ENCODE results near the gene BAIAP3. TPM values are rescaled to one million over a fixed set of nuclear protein-coding genes. Genes with fewer than 3 reads are reported as not detected.

The BAIAP3 gene
- total RNA-seq, 1 experiment from 2014 or later: 44.7 TPM

DNA sequence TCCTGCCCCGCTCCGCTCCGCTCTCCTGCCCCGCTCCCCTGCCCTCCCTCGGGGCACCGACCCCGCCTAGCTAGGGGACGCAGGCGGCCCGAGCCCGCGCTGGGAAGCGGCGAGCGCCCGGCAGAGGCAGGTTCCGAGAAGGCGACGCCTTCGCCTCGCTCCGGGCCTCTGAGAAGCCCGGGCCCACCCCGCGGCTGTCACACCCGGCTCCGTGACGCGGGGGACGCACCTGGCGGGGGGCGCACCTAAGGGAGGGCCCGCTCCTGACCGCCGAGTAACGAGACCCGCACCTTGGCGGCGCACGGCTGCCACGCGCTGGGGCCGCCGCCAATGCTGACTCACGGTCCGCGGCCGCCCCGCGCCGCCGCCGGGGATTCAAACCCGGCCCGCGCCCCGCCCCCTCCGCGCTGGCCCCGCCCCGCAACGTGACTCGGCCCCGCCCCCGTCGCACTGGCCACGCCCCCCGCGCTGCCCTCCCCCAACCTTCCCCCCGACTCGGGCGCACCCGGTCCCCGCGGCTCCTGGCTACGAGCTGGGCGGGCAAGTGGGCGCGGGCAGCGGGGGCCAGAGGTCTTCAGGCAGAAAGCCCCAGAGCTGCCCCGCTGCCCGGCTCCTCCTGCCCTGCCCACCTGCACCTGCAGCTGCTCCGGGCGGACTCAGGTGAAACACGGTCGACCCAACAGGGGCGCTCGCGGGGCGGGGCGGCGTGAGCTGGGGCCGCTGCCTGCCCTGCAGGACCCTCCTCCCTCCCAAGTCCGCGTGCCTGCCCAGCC, 46.0 kb downstream of the BAIAP3 start:
- Histone ChIP-seq H3K79me2 (ENCODE audit: insufficient read depth, low read length) (peaks cover 34% of the 10 kb centered on the region), H2AFZ (ENCODE audit: low read depth, low read length, poor library complexity, severe bottlenecking) (peak overlapping the region; percentile 38), H3K36me3 (ENCODE audit: control insufficient read depth in 1 of 2, insufficient read depth in 2 of 2, low read length in 2 of 2) (peaks cover 0 to 7% of the 10 kb centered on the region in 2 experiments; a peak in 1 of 4 replicates), H3K4me3 (replicated peaks in 1 of 2; ENCODE audit: low read depth in 1 of 2, low read length in 2 of 2) (peak overlapping the region; percentile 75 to 89), H3K4me2 (ENCODE audit: low read length) (peak overlapping the region; percentile 98), H3K9me3 (ENCODE audit: control insufficient read depth in 1 of 2, insufficient read depth in 1 of 2, low read depth in 1 of 2, low read length in 2 of 2) (no peaks in the 10 kb centered on the region), H3K27me3 (ENCODE audit: insufficient read depth, low read length) (no peaks in the 10 kb centered on the region), H3K4me1 (ENCODE audit: control insufficient read depth in 1 of 2, insufficient read depth in 2 of 2, low read length in 2 of 2) (peaks cover 12 to 19% of the 10 kb centered on the region in 2 experiments), H3K9ac (ENCODE audit: low read length) (peak overlapping the region; percentile 100), H3K9me2 (ENCODE audit: insufficient read depth) (no peaks in the 10 kb centered on the region), H4K20me1 (ENCODE audit: insufficient read depth) (no peaks in the 10 kb centered on the region), H3K27ac (ENCODE audit: low read depth, low read length) (peak overlapping the region; percentile 89)
- TF ChIP-seq YY1 (IDR thresholded peaks at IDR 0.05; ENCODE audit: extremely low read depth, insufficient replicate concordance, low read depth, low read length) (no peak), SP1 (IDR thresholded peaks at IDR 0.05; ENCODE audit: low read depth) (peak; percentile 29; the same call in 1 of the 2 replicates), ZFX (IDR thresholded peaks at IDR 0.05) (peak; percentile 88; the same call in 1 of the 2 replicates), ZNF274 (IDR thresholded peaks at IDR 0.05; ENCODE audit: low read depth, low read length) (no peak), EGR1 (IDR thresholded peaks at IDR 0.05; ENCODE audit: low read depth) (no peak), SIN3A (IDR thresholded peaks at IDR 0.05; ENCODE audit: low read depth) (peak; percentile 75), POLR2AphosphoS5 (IDR thresholded peaks at IDR 0.05; ENCODE audit: low read depth, low read length) (peak; percentile 73)
- TF ChIP-seq, protein P1, sequence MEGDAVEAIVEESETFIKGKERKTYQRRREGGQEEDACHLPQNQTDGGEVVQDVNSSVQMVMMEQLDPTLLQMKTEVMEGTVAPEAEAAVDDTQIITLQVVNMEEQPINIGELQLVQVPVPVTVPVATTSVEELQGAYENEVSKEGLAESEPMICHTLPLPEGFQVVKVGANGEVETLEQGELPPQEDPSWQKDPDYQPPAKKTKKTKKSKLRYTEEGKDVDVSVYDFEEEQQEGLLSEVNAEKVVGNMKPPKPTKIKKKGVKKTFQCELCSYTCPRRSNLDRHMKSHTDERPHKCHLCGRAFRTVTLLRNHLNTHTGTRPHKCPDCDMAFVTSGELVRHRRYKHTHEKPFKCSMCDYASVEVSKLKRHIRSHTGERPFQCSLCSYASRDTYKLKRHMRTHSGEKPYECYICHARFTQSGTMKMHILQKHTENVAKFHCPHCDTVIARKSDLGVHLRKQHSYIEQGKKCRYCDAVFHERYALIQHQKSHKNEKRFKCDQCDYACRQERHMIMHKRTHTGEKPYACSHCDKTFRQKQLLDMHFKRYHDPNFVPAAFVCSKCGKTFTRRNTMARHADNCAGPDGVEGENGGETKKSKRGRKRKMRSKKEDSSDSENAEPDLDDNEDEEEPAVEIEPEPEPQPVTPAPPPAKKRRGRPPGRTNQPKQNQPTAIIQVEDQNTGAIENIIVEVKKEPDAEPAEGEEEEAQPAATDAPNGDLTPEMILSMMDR (IDR thresholded peaks at IDR 0.05 in 2 of 3, conservative IDR thresholded peaks at IDR 0.05 in 1 of 3; ENCODE audit: borderline replicate concordance in 1 of 3, insufficient read depth in 1 of 3, low read depth in 2 of 3, low read length in 2 of 3): peak in 2 of 3 experiments; percentile 18 to 23; a peak in 2 of 6 replicates
- TF ChIP-seq, protein P2, sequence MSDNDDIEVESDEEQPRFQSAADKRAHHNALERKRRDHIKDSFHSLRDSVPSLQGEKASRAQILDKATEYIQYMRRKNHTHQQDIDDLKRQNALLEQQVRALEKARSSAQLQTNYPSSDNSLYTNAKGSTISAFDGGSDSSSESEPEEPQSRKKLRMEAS (IDR thresholded peaks at IDR 0.05): peak; percentile 78; the same call in 1 of the 2 replicates
- peak; percentile 70 for ATAC-seq
- ChIA-PET CTCF (interaction anchor here (1.2 to 1.8 kb wide), 3 partner anchors 10 to 48 kb away, joined by 4 to 6 read pairs (median 5); no protein-coding TSS in a partner anchor), RAD21 (ENCODE audit: low non-redundant PET in 1 of 2, low total read pairs in 2 of 2, uncharacterized antibody in 2 of 2, unreplicated experiment in 2 of 2) (interaction anchor here in 1 of 2 experiments (1.1 kb wide), 1 partner anchor 16 kb away, joined by 3 read pairs; no protein-coding TSS in a partner anchor), POLR2A (interaction anchor here (0.9 kb wide), 1 partner anchor 41 kb away, joined by 3 read pairs; the partner anchor contains the start of gene UQCC4)
- BruUV-seq (replicated peaks): no TSS peak
- DNase-seq (ENCODE audit: low read depth, low spot score): no peak
- intact Hi-C loops (cut with micrococcal nuclease): no loop called here
